ENCODE data around the gene GNB1.

GNB1 gene

DNA sequence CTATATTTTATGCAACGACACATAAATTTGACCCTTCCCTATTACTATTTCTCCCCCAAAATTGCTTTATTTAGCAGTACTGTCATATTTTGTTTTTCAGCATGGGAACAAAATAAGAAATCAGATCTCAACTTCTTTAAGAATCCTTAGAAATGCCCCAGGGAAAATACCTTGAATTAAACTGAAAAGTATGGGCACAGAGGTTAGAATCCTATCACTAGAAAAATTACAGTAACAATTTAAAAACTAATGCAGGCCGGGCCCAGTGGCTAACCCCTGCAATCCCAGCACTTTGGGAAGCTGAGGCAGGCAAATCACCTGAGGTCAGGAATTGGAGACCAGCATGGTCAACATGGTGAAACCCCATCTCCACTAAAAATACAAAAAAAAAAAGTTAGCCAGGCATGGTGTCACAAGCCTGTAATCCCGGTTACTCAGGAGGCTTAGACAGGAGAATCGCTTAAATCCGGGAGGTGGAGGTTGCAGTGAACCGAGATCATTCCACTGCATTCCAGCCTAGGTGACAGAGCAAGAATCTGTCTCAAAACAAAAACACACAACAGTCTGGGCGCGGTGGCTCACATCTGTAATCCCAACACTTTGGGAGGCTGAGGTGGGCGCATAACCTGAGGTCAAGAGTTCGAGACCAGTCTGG is 51.4 kb downstream of the GNB1 start:
- TF ChIP-seq BACH2 (CRISPR knock-in tag; IDR thresholded peaks at IDR 0.05; ENCODE audit: borderline replicate concordance) (no peak), PPARA (CRISPR knock-in tag; IDR thresholded peaks at IDR 0.05; ENCODE audit: borderline replicate concordance) (no peak), ZNF70 (CRISPR knock-in tag; IDR thresholded peaks at IDR 0.05) (no peak), ARNTL (CRISPR knock-in tag; IDR thresholded peaks at IDR 0.05; ENCODE audit: borderline replicate concordance, low read depth) (no peak), ZNF565 (CRISPR knock-in tag; conservative IDR thresholded peaks at IDR 0.05; ENCODE audit: low read depth) (no peak), TOX (CRISPR knock-in tag; IDR thresholded peaks at IDR 0.05; ENCODE audit: borderline replicate concordance) (no peak), ISL1 (CRISPR knock-in tag; IDR thresholded peaks at IDR 0.05) (no peak), ZNF8 (CRISPR knock-in tag; IDR thresholded peaks at IDR 0.05) (no peak), GLIS3 (CRISPR knock-in tag; IDR thresholded peaks at IDR 0.05) (no peak), TCF4 (CRISPR knock-in tag; IDR thresholded peaks at IDR 0.05; ENCODE audit: borderline replicate concordance) (no peak)
- TF ChIP-seq, protein P1, sequence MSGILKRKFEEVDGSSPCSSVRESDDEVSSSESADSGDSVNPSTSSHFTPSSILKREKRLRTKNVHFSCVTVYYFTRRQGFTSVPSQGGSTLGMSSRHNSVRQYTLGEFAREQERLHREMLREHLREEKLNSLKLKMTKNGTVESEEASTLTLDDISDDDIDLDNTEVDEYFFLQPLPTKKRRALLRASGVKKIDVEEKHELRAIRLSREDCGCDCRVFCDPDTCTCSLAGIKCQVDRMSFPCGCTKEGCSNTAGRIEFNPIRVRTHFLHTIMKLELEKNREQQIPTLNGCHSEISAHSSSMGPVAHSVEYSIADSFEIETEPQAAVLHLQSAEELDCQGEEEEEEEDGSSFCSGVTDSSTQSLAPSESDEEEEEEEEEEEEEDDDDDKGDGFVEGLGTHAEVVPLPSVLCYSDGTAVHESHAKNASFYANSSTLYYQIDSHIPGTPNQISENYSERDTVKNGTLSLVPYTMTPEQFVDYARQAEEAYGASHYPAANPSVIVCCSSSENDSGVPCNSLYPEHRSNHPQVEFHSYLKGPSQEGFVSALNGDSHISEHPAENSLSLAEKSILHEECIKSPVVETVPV (CRISPR knock-in tag; IDR thresholded peaks at IDR 0.05) = no peak
- TF ChIP-seq, protein P2, sequence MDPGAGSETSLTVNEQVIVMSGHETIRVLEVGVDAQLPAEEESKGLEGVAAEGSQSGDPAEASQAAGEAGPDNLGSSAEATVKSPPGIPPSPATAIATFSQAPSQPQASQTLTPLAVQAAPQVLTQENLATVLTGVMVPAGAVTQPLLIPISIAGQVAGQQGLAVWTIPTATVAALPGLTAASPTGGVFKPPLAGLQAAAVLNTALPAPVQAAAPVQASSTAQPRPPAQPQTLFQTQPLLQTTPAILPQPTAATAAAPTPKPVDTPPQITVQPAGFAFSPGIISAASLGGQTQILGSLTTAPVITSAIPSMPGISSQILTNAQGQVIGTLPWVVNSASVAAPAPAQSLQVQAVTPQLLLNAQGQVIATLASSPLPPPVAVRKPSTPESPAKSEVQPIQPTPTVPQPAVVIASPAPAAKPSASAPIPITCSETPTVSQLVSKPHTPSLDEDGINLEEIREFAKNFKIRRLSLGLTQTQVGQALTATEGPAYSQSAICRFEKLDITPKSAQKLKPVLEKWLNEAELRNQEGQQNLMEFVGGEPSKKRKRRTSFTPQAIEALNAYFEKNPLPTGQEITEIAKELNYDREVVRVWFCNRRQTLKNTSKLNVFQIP (CRISPR knock-in tag; IDR thresholded peaks at IDR 0.05; ENCODE audit: borderline replicate concordance, low read depth) = no peak
- TF ChIP-seq, protein P3, sequence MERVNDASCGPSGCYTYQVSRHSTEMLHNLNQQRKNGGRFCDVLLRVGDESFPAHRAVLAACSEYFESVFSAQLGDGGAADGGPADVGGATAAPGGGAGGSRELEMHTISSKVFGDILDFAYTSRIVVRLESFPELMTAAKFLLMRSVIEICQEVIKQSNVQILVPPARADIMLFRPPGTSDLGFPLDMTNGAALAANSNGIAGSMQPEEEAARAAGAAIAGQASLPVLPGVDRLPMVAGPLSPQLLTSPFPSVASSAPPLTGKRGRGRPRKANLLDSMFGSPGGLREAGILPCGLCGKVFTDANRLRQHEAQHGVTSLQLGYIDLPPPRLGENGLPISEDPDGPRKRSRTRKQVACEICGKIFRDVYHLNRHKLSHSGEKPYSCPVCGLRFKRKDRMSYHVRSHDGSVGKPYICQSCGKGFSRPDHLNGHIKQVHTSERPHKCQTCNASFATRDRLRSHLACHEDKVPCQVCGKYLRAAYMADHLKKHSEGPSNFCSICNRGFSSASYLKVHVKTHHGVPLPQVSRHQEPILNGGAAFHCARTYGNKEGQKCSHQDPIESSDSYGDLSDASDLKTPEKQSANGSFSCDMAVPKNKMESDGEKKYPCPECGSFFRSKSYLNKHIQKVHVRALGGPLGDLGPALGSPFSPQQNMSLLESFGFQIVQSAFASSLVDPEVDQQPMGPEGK (CRISPR knock-in tag; IDR thresholded peaks at IDR 0.05; ENCODE audit: borderline replicate concordance) = no peak
- no peak for ATAC-seq

DNA sequence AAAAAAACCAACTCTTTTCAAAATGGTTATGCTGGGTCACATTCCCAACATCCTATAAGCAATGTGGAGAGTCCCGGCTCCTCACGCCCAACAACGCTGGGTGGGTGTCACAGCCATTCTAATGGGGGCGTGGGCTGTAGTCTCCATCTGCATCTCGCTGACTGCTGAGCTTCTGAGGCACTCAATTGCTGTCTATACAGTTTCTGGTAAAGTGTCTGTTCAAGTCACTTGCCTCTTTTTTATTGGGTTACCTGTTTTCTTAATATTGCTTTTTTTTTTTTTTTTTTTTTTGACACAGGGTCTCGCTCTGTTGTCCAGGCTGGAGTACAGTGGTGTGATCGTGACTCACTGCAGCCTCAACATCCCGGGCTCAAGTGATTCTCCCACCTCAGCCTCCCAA is 54.8 kb downstream of the GNB1 start:
- no peak for TF ChIP-seq ZNF70 (CRISPR knock-in tag; IDR thresholded peaks at IDR 0.05)
- TF ChIP-seq, protein P4, sequence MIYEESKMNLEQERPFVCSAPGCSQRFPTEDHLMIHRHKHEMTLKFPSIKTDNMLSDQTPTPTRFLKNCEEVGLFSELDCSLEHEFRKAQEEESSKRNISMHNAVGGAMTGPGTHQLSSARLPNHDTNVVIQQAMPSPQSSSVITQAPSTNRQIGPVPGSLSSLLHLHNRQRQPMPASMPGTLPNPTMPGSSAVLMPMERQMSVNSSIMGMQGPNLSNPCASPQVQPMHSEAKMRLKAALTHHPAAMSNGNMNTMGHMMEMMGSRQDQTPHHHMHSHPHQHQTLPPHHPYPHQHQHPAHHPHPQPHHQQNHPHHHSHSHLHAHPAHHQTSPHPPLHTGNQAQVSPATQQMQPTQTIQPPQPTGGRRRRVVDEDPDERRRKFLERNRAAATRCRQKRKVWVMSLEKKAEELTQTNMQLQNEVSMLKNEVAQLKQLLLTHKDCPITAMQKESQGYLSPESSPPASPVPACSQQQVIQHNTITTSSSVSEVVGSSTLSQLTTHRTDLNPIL (CRISPR knock-in tag; IDR thresholded peaks at IDR 0.05; ENCODE audit: low read depth) = no peak
- no peak for TF ChIP-seq ZFP3 (CRISPR knock-in tag; IDR thresholded peaks at IDR 0.05)
- TF ChIP-seq, protein P3 (CRISPR knock-in tag; IDR thresholded peaks at IDR 0.05; ENCODE audit: borderline replicate concordance) = no peak
- no peak for TF ChIP-seq ZC3H10 (CRISPR knock-in tag; IDR thresholded peaks at IDR 0.05)
- TF ChIP-seq RARB (CRISPR knock-in tag; IDR thresholded peaks at IDR 0.05) = no peak
- TF ChIP-seq, protein P2 (CRISPR knock-in tag; IDR thresholded peaks at IDR 0.05; ENCODE audit: borderline replicate concordance, low read depth) = no peak
- no peak for TF ChIP-seq CSDC2 (CRISPR knock-in tag; IDR thresholded peaks at IDR 0.05)
- no peak for TF ChIP-seq OSR1 (CRISPR knock-in tag; IDR thresholded peaks at IDR 0.05)
- no peak for TF ChIP-seq ISL1 (CRISPR knock-in tag; IDR thresholded peaks at IDR 0.05)
- no peak for TF ChIP-seq ESRRG (CRISPR knock-in tag; IDR thresholded peaks at IDR 0.05)
- TF ChIP-seq GLIS3 (CRISPR knock-in tag; IDR thresholded peaks at IDR 0.05) = no peak
- no peak for TF ChIP-seq SNAI2 (CRISPR knock-in tag; IDR thresholded peaks at IDR 0.05)
- TF ChIP-seq TCF4 (CRISPR knock-in tag; IDR thresholded peaks at IDR 0.05; ENCODE audit: borderline replicate concordance) = no peak
- no peak for TF ChIP-seq ZFP30 (CRISPR knock-in tag; IDR thresholded peaks at IDR 0.05)
- no peak for ATAC-seq

All from SK-N-SH treated with all-trans-retinoic acid at 6 μM for 48 hours (cell line).